Skin epidermis (tissue), 12 donors: ENCODE data around the gene DOK5.

Experiments used
- H3K27ac ChIP-seq, 21 experiments: fragments of 200-600 bp; sonication (generic) in 11 of 21; one replicate each; pipeline ENCODE4 v1.5.0; 2020; ENCODE audit warnings: mild to moderate bottlenecking in 3 of 21, inconsistent platforms in 2 of 21, moderate library complexity in 2 of 21
- H3K4me3 ChIP-seq, 7 experiments: fragments of 200-600 bp; sonication (generic) in 2 of 7; one replicate each; pipeline ENCODE4 v1.5.0; 2020; ENCODE audit warnings: inconsistent platforms in 2 of 7, mild to moderate bottlenecking in 2 of 7, moderate library complexity in 1 of 7

Gene DOK5

DNA sequence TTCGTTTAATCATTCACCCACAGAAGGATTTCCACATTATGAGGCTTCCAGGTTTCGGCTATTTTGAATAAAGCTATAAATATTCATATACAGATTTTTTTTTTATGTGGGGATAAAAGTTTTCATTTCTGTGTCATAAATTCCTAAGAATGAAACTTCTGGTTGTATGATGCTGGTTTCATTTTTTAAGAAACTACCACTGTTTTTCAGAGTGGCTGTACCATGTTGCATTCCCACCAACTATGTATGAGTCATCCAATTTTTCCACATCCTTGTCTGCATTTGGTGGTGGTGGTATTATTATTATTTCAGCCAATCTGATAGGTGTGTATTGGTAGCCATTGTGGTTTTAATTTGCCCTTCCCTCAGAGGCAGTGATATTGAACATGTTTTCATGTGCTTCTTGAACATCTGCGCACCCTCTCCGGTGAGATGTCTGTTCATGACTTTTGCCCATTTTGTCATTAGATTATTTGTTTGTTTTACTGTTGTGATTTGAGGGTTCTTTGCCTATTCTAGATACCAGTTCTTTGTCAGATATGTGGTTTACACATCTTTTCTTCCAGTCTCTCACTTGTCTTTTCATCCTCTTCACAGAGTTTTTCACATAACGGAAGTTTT lies 75.5 kb downstream of the DOK5 start:
- Histone ChIP-seq H3K4me3 (no peak overlapping the region), H3K27ac (no peak overlapping the region)

- Histone ChIP-seq H3K27ac (no peak overlapping the region), H3K4me3 (no peak overlapping the region)
These were observed 78.6 kb downstream of the DOK5 start for GRCh38 chr20:54554006-54554405.

DNA sequence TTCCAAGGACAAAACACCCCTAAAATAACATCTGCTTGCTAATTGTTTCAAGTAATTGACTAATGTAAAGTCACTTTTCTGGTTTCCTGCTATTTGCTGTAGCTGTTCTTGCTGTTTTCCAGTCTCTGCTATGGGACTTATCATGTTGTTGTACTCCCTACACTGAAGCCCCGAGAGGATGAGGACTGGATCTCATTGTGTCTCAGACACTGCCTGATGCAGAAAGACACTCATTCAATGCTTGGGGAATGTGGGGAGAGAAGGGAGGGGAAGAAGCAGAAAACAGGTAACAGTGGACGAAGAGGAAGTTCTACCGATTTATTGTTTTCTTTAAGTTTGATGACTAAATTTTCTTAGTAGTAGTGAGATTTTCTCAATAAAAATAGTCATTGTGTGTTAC lies 79.8 kb downstream of the DOK5 start:
- Histone ChIP-seq H3K27ac (no peak overlapping the region), H3K4me3 (no peak overlapping the region)

DNA sequence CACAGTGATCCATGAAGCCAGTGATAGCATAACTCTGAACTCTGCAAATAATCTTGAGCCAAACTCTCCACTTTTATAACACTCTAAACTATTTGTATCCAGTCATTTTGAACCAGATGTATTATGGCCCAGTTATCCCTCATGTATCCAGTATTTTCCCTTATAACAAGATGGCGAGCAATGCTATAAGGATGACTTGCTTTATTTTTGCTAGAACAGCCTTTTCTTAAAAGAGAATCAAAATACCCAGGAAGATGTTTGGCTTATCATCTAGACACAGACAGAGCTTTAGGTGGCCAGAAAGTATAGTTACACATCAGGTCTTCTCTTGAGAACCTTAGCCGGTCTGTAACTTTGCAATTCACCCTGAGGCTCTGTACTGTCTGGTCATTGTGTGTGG lies 81.0 kb downstream of the DOK5 start:
- no peak overlapping the region for H3K27ac ChIP-seq
- no peak overlapping the region for H3K4me3 ChIP-seq

DNA sequence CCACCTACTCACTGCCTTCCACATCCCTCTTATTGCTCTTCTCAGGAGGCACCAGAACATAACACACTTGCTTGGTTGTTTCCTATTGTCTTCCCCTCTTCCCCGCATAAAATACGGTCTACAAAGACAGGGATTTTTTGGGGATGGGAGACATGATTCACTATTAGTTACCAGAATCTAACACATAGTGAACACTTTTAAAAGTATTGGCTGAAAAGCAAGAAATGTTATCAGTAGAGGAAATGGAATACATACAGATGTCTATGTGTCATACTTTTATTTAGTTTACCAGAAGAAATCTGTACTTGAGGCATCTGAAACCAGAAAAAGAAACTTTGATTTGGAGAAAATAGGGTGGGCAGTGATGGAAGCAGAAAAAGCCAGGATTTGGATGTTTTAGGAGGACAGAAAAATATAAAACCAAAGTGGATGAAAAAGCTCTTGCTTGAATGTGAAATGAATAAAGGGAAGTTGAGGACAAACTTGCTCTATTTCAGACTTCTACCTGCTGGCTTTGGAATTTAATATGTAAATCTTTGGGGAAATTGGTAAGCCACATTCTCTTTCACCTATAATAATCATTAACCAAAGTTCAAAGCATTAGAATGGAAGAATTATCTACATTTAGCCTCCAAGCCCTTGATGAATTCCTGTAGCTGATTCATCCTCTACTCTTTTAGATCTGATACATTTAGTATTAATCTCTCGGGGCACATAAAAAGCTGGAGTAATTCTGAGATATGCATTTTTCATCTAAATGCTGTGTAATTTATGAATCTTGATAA lies 82.6 kb downstream of the DOK5 start:
- no peak overlapping the region for H3K27ac ChIP-seq

DNA sequence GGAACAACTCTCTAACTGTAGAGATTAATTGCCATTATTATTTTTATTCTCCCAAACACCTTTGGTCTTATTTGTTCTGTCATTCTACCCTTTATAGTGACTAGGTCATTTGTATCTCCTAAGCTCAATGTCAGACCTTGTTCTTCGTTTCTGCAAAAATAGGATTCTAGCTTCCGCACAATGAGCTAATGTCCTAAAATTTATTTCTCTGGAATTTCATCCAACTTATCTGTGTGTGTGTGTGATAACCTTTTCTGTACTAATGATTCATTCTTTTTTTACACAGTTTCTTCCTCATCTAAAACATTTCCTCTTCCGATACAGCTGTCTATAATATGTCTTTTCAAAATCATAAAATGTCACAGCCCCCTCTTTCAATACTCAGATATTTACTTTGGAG lies 84.5 kb downstream of the DOK5 start:
- Histone ChIP-seq H3K27ac (no peak overlapping the region), H3K4me3 (no peak overlapping the region)

More for the DNA sequence above, 82.6 kb downstream of the DOK5 start:
- no peak overlapping the region for H3K4me3 ChIP-seq

GRCh38 chr20:54560357-54560756 lies 85.0 kb downstream of the DOK5 start:
- no peak overlapping the region for H3K4me3 ChIP-seq

DNA sequence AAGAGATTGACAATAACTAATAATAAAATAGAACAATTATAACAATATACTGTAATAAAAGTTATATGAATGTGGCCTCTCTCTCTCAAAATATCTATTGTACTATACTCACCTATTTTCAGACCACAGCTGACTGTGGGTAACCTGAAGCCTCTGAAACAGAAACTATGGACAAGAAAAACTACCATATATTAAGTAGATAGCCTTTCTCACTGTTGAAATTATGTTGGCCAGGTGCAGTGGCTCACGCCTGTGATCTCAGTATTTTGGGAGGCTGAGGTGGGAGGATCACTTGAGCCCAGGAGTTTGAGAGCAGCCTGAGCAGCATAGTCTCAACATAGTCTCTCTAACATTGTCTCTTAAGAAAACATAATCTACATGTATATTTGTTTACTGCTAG lies 89.9 kb downstream of the DOK5 start:
- no peak overlapping the region for H3K4me3 ChIP-seq
- H3K27ac ChIP-seq: no peak overlapping the region

More at GRCh38 chr20:54560357-54560756, 85.0 kb downstream of the DOK5 start:
- H3K27ac ChIP-seq: no peak overlapping the region

DNA sequence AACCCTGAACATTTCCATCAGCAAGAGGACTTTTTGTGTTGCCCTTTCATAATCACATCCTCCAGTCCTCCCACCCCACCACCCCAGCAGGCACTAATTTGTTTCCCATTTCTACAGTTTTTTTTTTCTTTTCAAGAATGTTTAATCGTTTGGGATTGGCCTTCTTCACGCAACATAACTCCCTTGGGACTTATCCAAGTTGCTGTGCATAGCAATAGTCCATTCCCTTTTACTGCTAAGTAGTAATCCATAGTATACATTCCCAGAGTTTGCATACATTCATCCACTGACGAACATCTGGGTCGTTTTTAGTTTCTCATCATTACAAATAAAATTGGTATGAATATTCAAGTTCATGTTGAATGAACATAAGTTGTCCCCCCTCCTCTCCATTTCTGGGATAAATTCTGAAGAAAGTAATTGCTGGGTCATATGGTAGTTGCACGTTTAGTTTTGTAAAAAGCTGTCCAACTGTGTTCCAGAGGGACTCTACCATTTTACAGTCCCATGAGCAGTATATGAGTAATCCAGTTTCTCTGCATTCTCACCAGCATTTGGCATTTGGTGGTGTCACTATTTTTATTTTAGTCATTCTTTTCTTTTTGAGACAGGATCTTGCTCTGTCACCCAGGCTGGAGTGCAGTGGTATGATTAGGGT lies 90.8 kb downstream of the DOK5 start:
- no peak overlapping the region for H3K27ac ChIP-seq
- H3K4me3 ChIP-seq: no peak overlapping the region

GRCh38 chr20:54570561-54570960 lies 95.2 kb downstream of the DOK5 start:
- Histone ChIP-seq H3K4me3 (no peak overlapping the region), H3K27ac (no peak overlapping the region)

- Histone ChIP-seq H3K4me3 (no peak overlapping the region), H3K27ac (no peak overlapping the region)
These were observed 97.5 kb downstream of the DOK5 start for GRCh38 chr20:54572665-54573435.

GRCh38 chr20:54573838-54574237 lies 98.4 kb downstream of the DOK5 start:
- H3K27ac ChIP-seq: no peak overlapping the region

DNA sequence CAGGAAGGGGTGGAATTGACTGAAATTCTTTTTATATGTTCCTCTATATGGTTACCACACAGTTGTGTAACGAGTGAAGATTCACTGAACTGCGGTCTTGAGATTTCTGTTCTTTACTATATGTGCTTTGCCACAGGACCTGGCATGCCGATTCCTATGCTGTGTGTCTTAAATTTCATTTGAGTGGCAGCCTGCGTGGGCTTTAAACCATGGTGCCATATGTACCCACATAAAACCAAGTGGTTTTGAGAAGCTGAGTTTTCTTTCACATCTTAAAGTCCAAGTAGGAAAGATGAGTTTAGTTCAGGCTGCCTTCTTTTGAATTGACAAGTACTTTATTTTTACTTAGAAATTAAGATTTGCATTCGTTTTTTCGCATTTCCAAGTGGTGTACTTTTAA lies 101.1 kb downstream of the DOK5 start:
- Histone ChIP-seq H3K27ac (no peak overlapping the region), H3K4me3 (no peak overlapping the region)

More at GRCh38 chr20:54573838-54574237, 98.4 kb downstream of the DOK5 start:
- H3K4me3 ChIP-seq: no peak overlapping the region

GRCh38 chr20:54577637-54578036 lies 102.2 kb downstream of the DOK5 start:
- H3K27ac ChIP-seq: no peak overlapping the region

GRCh38 chr20:54585217-54585616 lies 109.8 kb downstream of the DOK5 start:
- Histone ChIP-seq H3K27ac (no peak overlapping the region), H3K4me3 (no peak overlapping the region)

More at GRCh38 chr20:54577637-54578036, 102.2 kb downstream of the DOK5 start:
- H3K4me3 ChIP-seq: no peak overlapping the region

DNA sequence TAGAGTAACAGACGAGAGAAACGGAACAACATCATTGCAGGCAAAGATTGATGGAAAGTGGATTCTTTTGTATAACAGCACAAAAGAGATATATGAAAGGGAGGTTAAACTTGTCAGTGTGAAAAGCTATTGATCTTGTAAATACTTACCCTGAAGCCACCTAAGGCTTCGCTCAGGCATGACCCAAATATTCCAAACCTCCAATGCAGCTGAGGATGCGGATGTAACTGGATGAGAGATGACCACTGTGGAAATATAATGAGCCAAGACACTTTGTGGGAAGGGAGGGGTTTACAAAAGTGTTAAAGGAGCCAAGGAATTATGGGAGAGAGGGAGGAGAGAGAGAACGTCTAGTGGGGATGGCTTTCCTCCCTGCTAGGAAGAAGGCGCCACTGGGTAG lies 112.0 kb downstream of the DOK5 start:
- Histone ChIP-seq H3K27ac (no peak overlapping the region), H3K4me3 (no peak overlapping the region)

GRCh38 chr20:54589402-54590030 lies 114.1 kb downstream of the DOK5 start:
- Histone ChIP-seq H3K27ac (no peak overlapping the region), H3K4me3 (no peak overlapping the region)

GRCh38 chr20:54590856-54591255 lies 115.5 kb downstream of the DOK5 start:
- Histone ChIP-seq H3K27ac (no peak overlapping the region), H3K4me3 (no peak overlapping the region)

DNA sequence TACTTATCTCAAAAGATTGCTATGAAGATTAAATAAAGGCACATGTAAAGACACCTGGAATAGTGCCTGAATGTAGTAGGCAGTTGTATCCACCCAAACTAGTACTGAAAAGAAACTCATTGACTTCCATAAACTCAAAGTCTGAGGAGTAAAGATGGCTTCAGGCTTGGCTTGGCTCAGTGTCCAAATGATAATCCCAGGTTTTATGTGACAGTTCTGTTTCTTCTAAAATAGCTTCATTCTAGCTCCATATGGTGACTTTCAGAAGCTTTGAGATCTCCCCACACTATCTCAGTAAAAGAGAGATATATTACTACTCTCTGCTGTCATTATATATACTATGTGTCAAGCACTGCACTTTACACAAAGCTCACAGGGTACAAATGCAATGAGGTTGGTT lies 121.3 kb downstream of the DOK5 start:
- H3K4me3 ChIP-seq: no peak overlapping the region

DNA sequence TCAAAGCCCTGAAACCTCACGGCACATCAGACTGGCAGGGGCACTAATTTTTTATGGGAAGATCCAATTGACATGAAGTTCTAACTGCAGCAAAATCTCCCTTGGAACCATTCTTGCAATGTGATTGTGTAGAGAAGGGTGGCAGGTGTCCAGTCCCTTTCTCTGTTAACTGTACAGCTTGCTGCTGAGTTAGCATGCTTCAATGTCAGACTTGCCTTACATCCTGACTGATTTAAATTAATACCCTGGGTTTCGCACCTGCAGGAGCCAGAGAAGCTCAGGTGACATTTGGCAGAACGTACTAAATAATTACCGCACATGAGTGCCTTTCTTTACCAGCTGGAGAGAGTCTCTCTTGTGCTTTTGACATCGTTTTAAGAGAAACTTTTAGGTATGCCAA lies 123.0 kb downstream of the DOK5 start:
- no peak overlapping the region for H3K27ac ChIP-seq
- no peak overlapping the region for H3K4me3 ChIP-seq

More for the DNA sequence above, 121.3 kb downstream of the DOK5 start:
- H3K27ac ChIP-seq: no peak overlapping the region
